Endothelial cell (in vitro differentiated cells): ENCODE data around the gene HOXC10. TPM values are rescaled to one million over a fixed set of nuclear protein-coding genes. Genes with fewer than 3 reads are reported as not detected.
A peak's percentile ranks its signal among the peaks of the same experiment; 100 is the strongest.

Source experiments
- DNase-seq: peaks from one replicate; pipeline ENCODE4 v3.0.0; 2021; ENCODE audit warnings: low spot score
- H3K27ac Mint-ChIP-seq: one replicate; pipeline ENCODE4 v1.8.0; 2021; ENCODE audit warnings: mixed read lengths, inconsistent platforms; ENCODE audit not compliant: unreplicated experiment
- H3K27me3 Mint-ChIP-seq: one replicate; pipeline ENCODE4 v1.8.0; 2021; ENCODE audit warnings: mild to moderate bottlenecking, moderate library complexity, mixed read lengths, inconsistent platforms; ENCODE audit not compliant: unreplicated experiment
- H3K36me3 Mint-ChIP-seq: one replicate; pipeline ENCODE4 v1.8.0; 2021; ENCODE audit warnings: mild to moderate bottlenecking, low read depth, mixed read lengths, inconsistent platforms; ENCODE audit not compliant: unreplicated experiment
- H3K4me1 Mint-ChIP-seq: one replicate; pipeline ENCODE4 v1.8.0; 2021; ENCODE audit warnings: mild to moderate bottlenecking, mixed read lengths, inconsistent platforms; ENCODE audit not compliant: unreplicated experiment
- H3K4me3 Mint-ChIP-seq: one replicate; pipeline ENCODE4 v1.8.0; 2021; ENCODE audit warnings: mild to moderate bottlenecking, mixed read lengths, inconsistent platforms; ENCODE audit not compliant: unreplicated experiment
- H3K9me3 Mint-ChIP-seq: one replicate; pipeline ENCODE4 v1.8.0; 2021; ENCODE audit warnings: mixed read lengths, inconsistent platforms; ENCODE audit not compliant: unreplicated experiment
- total RNA-seq: library from RNA; stranded (reverse); fragmentation: NEBNext Ultra II Directional; extraction: Animal tissue kit (Norgen Biotek cat#: 25700); gene quantifications from one replicate; pipeline ENCODE4 v1.2.1, GENCODE V29; 2021; ENCODE audit not compliant: unreplicated experiment
- TF ChIP-seq, protein P1 (sequence below): fragments of 200-600 bp; sonication (generic); IDR thresholded peaks from one replicate; pipeline ENCODE4 v1.5.0; 2021; ENCODE audit warnings: antibody characterized with exemption; ENCODE audit not compliant: unreplicated experiment

The HOXC10 gene
- total RNA-seq, 1 donor from 2014 or later, result 1.9 TPM

DNA sequence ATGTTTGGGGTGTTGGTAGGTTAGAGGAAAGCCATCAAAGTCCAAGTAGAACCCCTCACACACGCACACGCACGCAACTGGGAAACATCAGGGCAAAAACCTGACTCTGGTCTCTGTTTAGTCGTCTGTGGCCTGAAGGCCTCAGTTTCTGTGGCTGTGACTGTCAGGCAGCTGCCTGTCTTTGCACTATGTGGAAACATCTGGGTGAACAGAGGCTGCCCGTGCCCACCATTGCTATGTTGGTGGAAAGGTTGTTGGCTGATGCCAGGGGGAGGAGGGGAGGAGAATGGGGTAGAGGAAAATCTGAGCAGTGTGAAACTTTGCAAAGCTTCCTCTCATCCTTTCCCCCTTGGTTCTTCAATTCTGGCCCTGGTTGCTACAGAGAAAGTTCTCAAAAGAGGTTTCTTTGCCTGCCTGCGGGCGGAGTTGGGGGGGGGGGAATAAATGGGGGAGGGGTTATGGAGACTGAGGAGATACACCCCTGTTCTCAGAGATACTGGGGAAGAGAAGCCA is 7.5 kb downstream of the HOXC10 start:
- no peak for DNase-seq
- Mint-ChIP-seq H3K36me3 (peaks cover 4% of the 10 kb centered on the region), H3K4me1 (peaks cover 43% of the 10 kb centered on the region), H3K9me3 (no peaks in the 10 kb centered on the region), H3K27ac (peak overlapping the region; percentile 42), H3K27me3 (peaks cover 42% of the 10 kb centered on the region), H3K4me3 (no peak overlapping the region)
- TF ChIP-seq, protein P1, sequence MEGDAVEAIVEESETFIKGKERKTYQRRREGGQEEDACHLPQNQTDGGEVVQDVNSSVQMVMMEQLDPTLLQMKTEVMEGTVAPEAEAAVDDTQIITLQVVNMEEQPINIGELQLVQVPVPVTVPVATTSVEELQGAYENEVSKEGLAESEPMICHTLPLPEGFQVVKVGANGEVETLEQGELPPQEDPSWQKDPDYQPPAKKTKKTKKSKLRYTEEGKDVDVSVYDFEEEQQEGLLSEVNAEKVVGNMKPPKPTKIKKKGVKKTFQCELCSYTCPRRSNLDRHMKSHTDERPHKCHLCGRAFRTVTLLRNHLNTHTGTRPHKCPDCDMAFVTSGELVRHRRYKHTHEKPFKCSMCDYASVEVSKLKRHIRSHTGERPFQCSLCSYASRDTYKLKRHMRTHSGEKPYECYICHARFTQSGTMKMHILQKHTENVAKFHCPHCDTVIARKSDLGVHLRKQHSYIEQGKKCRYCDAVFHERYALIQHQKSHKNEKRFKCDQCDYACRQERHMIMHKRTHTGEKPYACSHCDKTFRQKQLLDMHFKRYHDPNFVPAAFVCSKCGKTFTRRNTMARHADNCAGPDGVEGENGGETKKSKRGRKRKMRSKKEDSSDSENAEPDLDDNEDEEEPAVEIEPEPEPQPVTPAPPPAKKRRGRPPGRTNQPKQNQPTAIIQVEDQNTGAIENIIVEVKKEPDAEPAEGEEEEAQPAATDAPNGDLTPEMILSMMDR, result no peak

DNA sequence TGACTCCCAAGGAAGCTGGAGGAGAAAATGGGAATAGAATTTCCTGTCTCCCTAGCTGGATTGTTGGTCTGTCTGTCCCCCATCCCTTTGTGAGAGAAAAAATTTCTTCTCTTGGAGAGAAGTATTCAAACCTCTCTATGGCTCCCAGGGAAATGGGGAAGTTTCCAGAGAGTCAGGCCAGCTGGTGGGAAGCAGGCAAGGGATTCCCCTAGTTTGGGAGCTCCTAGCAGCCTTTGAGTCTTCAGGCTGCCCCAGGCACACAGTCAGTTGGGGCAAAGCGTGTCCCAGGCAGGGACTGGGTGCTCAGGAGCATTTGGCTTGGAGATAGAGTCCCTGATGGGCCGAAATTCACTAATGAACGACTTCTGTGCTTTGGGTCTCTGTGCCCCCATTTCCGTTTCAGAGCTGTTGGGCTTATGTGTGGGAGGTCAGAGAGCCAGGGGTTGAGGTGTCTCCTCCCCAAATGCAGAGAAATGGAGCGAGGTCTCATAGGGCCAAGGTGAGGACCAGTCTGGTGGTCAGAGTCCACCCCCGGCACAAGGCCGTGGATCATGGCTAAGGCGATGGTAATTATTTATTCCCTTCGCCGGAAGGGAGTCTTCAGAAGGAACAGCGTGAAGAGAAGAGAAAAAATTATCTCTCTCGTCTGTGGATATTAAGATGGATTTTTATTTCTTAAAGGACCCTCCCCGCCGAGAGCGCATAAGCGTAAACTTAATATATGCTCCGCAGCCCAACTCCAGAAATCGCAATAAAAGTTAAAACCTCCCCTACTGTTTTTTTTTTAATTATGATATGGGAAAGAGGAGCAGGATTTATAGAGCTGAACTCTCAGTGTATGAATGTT is 8.4 kb downstream of the HOXC10 start:
- peaks cover 39% of the 10 kb centered on the region for H3K4me1 Mint-ChIP-seq
- H3K27ac Mint-ChIP-seq, result no peak overlapping the region
- no peaks in the 10 kb centered on the region for H3K9me3 Mint-ChIP-seq
- TF ChIP-seq, protein P1, result no peak
- no peak overlapping the region for H3K4me3 Mint-ChIP-seq
- peaks cover 4% of the 10 kb centered on the region for H3K36me3 Mint-ChIP-seq
- no peak for DNase-seq
- H3K27me3 Mint-ChIP-seq, result peaks cover 46% of the 10 kb centered on the region

DNA sequence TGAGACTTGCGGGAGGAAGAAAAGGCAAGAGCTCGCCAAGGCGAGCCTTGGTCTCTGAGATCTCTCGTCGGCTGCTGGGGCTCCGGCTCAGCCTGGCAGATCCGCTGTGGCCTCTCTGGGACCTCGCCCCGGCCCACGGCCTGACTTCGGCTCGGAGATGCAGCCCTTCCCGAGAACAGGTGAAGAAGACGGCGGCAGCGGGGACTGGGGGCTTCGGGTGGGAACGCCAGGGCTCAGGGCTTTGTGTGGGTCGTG is 9.0 kb downstream of the HOXC10 start:
- H3K27me3 Mint-ChIP-seq, result peaks cover 48% of the 10 kb centered on the region
- H3K4me1 Mint-ChIP-seq, result peaks cover 34% of the 10 kb centered on the region
- TF ChIP-seq, protein P1, result no peak
- no peaks in the 10 kb centered on the region for H3K9me3 Mint-ChIP-seq
- DNase-seq, result no peak
- no peak overlapping the region for H3K27ac Mint-ChIP-seq
- H3K36me3 Mint-ChIP-seq, result peaks cover 4% of the 10 kb centered on the region
- no peak overlapping the region for H3K4me3 Mint-ChIP-seq

DNA sequence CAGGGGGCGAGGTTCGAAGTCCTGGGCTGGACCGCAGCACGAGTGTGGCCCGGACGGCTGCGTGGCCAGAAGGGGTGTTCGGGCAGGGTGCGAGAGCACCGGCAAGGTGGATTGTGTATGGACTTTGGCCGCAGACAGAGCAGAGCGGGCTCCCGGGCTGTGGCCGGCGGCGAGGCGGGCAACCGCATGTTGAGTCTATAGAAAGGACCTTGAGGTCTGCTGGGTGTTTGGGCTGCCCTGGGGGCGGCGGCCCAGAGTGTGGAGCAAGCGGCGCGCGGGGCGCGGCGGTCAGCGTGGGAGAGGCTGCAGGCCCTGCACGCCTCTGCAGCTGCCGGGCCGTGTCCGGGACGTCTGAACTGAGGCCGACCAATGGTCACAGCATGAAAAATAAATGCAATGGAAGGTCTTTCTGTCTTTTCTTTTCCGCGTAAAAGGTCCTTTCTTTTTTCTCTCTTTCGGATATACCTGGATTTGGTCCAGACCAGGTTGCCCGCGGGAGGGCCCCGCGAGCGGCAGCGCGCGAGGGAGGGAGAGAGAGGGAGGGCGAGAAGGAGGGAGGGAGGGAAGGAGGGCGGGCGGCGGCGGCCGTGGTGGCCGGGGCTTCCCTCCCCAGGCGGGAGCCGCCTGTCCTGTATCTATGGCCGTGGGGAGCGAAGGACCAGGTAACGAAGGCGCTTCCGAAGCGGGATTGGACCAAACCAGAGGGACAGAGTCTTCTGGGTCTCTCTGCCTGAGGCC is 9.5 kb downstream of the HOXC10 start:
- Mint-ChIP-seq H3K4me1 (peaks cover 29% of the 10 kb centered on the region), H3K27ac (no peak overlapping the region), H3K9me3 (no peaks in the 10 kb centered on the region), H3K27me3 (peaks cover 46% of the 10 kb centered on the region), H3K4me3 (no peak overlapping the region), H3K36me3 (peaks cover 4% of the 10 kb centered on the region)
- TF ChIP-seq, protein P1, result no peak
- DNase-seq, result no peak

DNA sequence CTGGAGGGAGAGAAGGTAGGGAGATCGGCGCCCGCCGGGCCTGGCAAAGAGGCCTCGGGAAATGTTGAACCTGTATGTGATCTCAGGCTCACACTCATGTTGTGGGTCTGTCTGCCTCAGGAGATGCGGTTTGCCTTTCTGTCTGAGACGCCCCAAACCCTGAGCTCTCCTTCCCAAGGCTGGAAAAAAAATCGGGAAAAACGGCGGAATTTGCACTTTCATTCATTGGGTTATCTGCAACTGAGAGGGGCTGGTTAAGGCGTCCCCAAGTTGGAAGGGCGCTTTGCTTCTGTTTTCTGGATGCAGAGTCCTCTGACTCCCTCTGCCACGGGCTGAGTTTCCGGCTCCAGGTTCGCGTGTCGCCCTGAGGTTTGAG is 10.0 kb downstream of the HOXC10 start:
- TF ChIP-seq, protein P1, result no peak
- H3K4me1 Mint-ChIP-seq, result peaks cover 23% of the 10 kb centered on the region
- no peak overlapping the region for H3K4me3 Mint-ChIP-seq
- DNase-seq, result no peak
- H3K27me3 Mint-ChIP-seq, result peaks cover 44% of the 10 kb centered on the region
- no peaks in the 10 kb centered on the region for H3K9me3 Mint-ChIP-seq
- H3K27ac Mint-ChIP-seq, result no peak overlapping the region
- peaks cover 4% of the 10 kb centered on the region for H3K36me3 Mint-ChIP-seq
